ENCODE results near the gene CELF4.

- TF ChIP-seq RAD21 (IDR thresholded peaks at IDR 0.05; ENCODE audit: low read length): no peak
- TF ChIP-seq POLR2A (IDR thresholded peaks at IDR 0.05; ENCODE audit: low read depth, low read length): no peak
- TF ChIP-seq CEBPB (IDR thresholded peaks at IDR 0.05; ENCODE audit: low read depth, low read length): no peak
- no peak for TF ChIP-seq CTCF (conservative IDR thresholded peaks at IDR 0.05; ENCODE audit: low read depth, low read length)
- TF ChIP-seq MXI1 (IDR thresholded peaks at IDR 0.05; ENCODE audit: borderline replicate concordance, low read depth, low read length): no peak
- TF ChIP-seq FOS (IDR thresholded peaks at IDR 0.05; ENCODE audit: low read depth, low read length): no peak
- TF ChIP-seq CHD1 (IDR thresholded peaks at IDR 0.05; ENCODE audit: low read depth, low read length): no peak
- no peak for TF ChIP-seq USF2 (IDR thresholded peaks at IDR 0.05; ENCODE audit: low read depth, low read length)
- no peak for TF ChIP-seq RCOR1 (IDR thresholded peaks at IDR 0.05; ENCODE audit: insufficient replicate concordance, low read length)
- no peak for TF ChIP-seq NFE2L2 (IDR thresholded peaks at IDR 0.05; ENCODE audit: low read depth, low read length)
- no peak for TF ChIP-seq SMC3 (IDR thresholded peaks at IDR 0.05; ENCODE audit: low read depth, low read length)
Observed at GRCh38 chr18:37482002-37482401, 83.6 kb downstream of the CELF4 start.
